Fibroblast of lung (primary cell): Measurements from ENCODE around the gene HECTD1. TPM values are rescaled to one million over a fixed set of nuclear protein-coding genes. Genes with fewer than 3 reads are reported as not detected.
A peak's percentile ranks its signal among the peaks of the same experiment; 100 is the strongest.

Experiments used
- DNase-seq, 2 donors: peaks; one replicate each; pipeline versions ENCODE4 v3.0.0 to v3.0.0-alpha.2; 2010; ENCODE audit warnings: low read depth in 2 of 2
- H2AFZ ChIP-seq: 2 replicates; pipeline ENCODE4 v1.5.1; 2012; ENCODE audit warnings: low read length, control low read depth, inconsistent platforms
- H3K27ac ChIP-seq: 2 replicates; pipeline ENCODE4 v1.5.1; 2011; ENCODE audit warnings: low read length, control low read depth; ENCODE audit not compliant: insufficient read depth
- H3K27me3 ChIP-seq: 2 replicates; pipeline ENCODE4 v1.5.1; 2011; ENCODE audit warnings: mild to moderate bottlenecking, low read length; ENCODE audit not compliant: control insufficient read depth, insufficient read depth
- H3K36me3 ChIP-seq: 2 replicates; pipeline ENCODE4 v1.5.1; 2011; ENCODE audit warnings: low read length; ENCODE audit not compliant: control insufficient read depth, insufficient read depth
- H3K4me1 ChIP-seq: 2 replicates; pipeline ENCODE4 v1.5.1; 2011; ENCODE audit warnings: low read length; ENCODE audit not compliant: control insufficient read depth, insufficient read depth; ENCODE audit errors: extremely low read depth
- H3K4me2 ChIP-seq: 2 replicates; pipeline ENCODE4 v1.5.1; 2011; ENCODE audit warnings: low read length, control low read depth; ENCODE audit not compliant: insufficient read depth; ENCODE audit errors: extremely low read depth
- H3K4me3 ChIP-seq, 4 experiments: fragments of 200-600 bp in 1 of 4; sonication (generic) in 1 of 4; replicated peaks in 1 of 4; 2 replicates each; pipeline ENCODE4 v1.5.1; 2011 to 2016; ENCODE audit warnings: low read length in 4 of 4, low read depth in 3 of 4, mild to moderate bottlenecking in 3 of 4, control low read depth in 2 of 4, inconsistent platforms in 1 of 4, mixed read lengths in 1 of 4; ENCODE audit not compliant: insufficient read depth in 1 of 4; ENCODE audit errors: control extremely low read depth in 1 of 4
- H3K79me2 ChIP-seq: 2 replicates; pipeline ENCODE4 v1.5.1; 2012; ENCODE audit warnings: mild to moderate bottlenecking, low read length, inconsistent platforms; ENCODE audit not compliant: control insufficient read depth, insufficient read depth
- H3K9ac ChIP-seq: 2 replicates; pipeline ENCODE4 v1.5.1; 2011; ENCODE audit warnings: mild to moderate bottlenecking, low read length, control low read depth; ENCODE audit not compliant: insufficient read depth
- H3K9me3 ChIP-seq: 2 replicates; pipeline ENCODE4 v1.5.1; 2012; ENCODE audit warnings: low read depth, low read length; ENCODE audit not compliant: control insufficient read depth, insufficient read depth
- H4K20me1 ChIP-seq: 2 replicates; pipeline ENCODE4 v1.5.1; 2011; ENCODE audit warnings: low read length; ENCODE audit not compliant: control insufficient read depth, insufficient read depth; ENCODE audit errors: extremely low read depth
- CTCF ChIP-seq, 2 donors: IDR thresholded peaks in 1 of 2; conservative IDR thresholded peaks in 1 of 2; 1 replicate in 1 of 2; 2 replicates in 1 of 2; pipeline ENCODE4 v1.5.1; 2011 to 2012; ENCODE audit warnings: low read length in 2 of 2, control low read depth in 1 of 2, inconsistent platforms in 1 of 2, low read depth in 1 of 2, mild to moderate bottlenecking in 1 of 2
- EZH2 ChIP-seq: IDR thresholded peaks from 2 replicates; pipeline ENCODE4 v1.5.1; 2012; ENCODE audit warnings: low read length, control low read depth, mild to moderate bottlenecking; ENCODE audit errors: missing control alignments
- polyA plus RNA-seq, 2 donors: library from polyadenylated mRNA; depleted of rRNA in 1 of 2; stranded (reverse) in 1 of 2; unstranded in 1 of 2; fragments of >200 nt; gene quantifications; 2 replicates each; pipeline ENCODE4 v1.2.1, GENCODE V29; 2011 to 2012; ENCODE audit warnings: missing spikeins in 1 of 2
- total RNA-seq: library from RNA; depleted of rRNA; stranded (reverse); fragments of >200 nt; gene quantifications from 2 replicates; pipeline ENCODE4 v1.2.1, GENCODE V29; 2014

HECTD1 gene
- total and polyA plus RNA-seq, 2 donors (not counting 1 experiment from before 2014, with no cell fraction given) = 135 to 534 TPM

GRCh38 chr14:31172084-31172483 lies 35.5 kb downstream of the HECTD1 start:
- Histone ChIP-seq H4K20me1 (no peaks in the 10 kb centered on the region), H3K27ac (no peak overlapping the region), H3K9me3 (no peaks in the 10 kb centered on the region), H3K27me3 (no peaks in the 10 kb centered on the region), H3K4me3 (no peak overlapping the region), H3K4me1 (peaks cover 2% of the 10 kb centered on the region), H2AFZ (no peak overlapping the region), H3K36me3 (peaks cover 4% of the 10 kb centered on the region), H3K9ac (no peak overlapping the region), H3K4me2 (no peak overlapping the region), H3K79me2 (peaks cover 2% of the 10 kb centered on the region)
- TF ChIP-seq EZH2 (no peak), CTCF (conservative IDR thresholded peaks at IDR 0.05 in 1 of 2, IDR thresholded peaks at IDR 0.05 in 1 of 2; ENCODE audit: low read depth in 1 of 2, low read length in 2 of 2) (no peak)
- peak; percentile 37 to 45 for DNase-seq

GRCh38 chr14:31170411-31170810 lies 37.2 kb downstream of the HECTD1 start:
- no peaks in the 10 kb centered on the region for H3K9me3 ChIP-seq
- H3K4me2 ChIP-seq = no peak overlapping the region
- no peak overlapping the region for H3K27ac ChIP-seq
- peaks cover 2% of the 10 kb centered on the region for H3K79me2 ChIP-seq
- H3K36me3 ChIP-seq = peaks cover 2% of the 10 kb centered on the region
- H4K20me1 ChIP-seq = no peaks in the 10 kb centered on the region
- H3K4me3 ChIP-seq = no peak overlapping the region
- TF ChIP-seq EZH2 (no peak), CTCF (conservative IDR thresholded peaks at IDR 0.05 in 1 of 2, IDR thresholded peaks at IDR 0.05 in 1 of 2; ENCODE audit: low read depth in 1 of 2, low read length in 2 of 2) (no peak)
- no peak overlapping the region for H2AFZ ChIP-seq
- peaks cover 5% of the 10 kb centered on the region for H3K4me1 ChIP-seq
- H3K27me3 ChIP-seq = no peaks in the 10 kb centered on the region
- no peak overlapping the region for H3K9ac ChIP-seq
- DNase-seq = peak in 1 of 2 donors; percentile 35

GRCh38 chr14:31169877-31170276 lies 37.7 kb downstream of the HECTD1 start:
- no peak for TF ChIP-seq CTCF (conservative IDR thresholded peaks at IDR 0.05 in 1 of 2, IDR thresholded peaks at IDR 0.05 in 1 of 2; ENCODE audit: low read depth in 1 of 2, low read length in 2 of 2)
- TF ChIP-seq EZH2 = no peak
- H3K27ac ChIP-seq = no peak overlapping the region

More at GRCh38 chr14:31169877-31170276, 37.7 kb downstream of the HECTD1 start:
- Histone ChIP-seq H3K79me2 (peaks cover 2% of the 10 kb centered on the region), H4K20me1 (no peaks in the 10 kb centered on the region), H2AFZ (no peak overlapping the region), H3K27me3 (no peaks in the 10 kb centered on the region), H3K4me3 (no peak overlapping the region), H3K36me3 (peaks cover 3% of the 10 kb centered on the region), H3K9ac (no peak overlapping the region), H3K4me1 (peaks cover 10% of the 10 kb centered on the region), H3K4me2 (no peak overlapping the region), H3K9me3 (no peaks in the 10 kb centered on the region)
- DNase-seq = no peak
